Upper lobe of right lung (tissue), 1 donor: ENCODE data around the gene PTPRN2. TPM values are rescaled to one million over a fixed set of nuclear protein-coding genes. Genes with fewer than 3 reads are reported as not detected.

Source experiments
- ATAC-seq: fragments of 200-7000 bp; cut with Tn5 transposase; one replicate; pipeline ENCODE4 v1.9.1; 2020; ENCODE audit warnings: mild to moderate bottlenecking, moderate library complexity
- DNase-seq: peaks from one replicate; pipeline ENCODE4 v3.0.0-alpha.2; 2020
- H3K27ac ChIP-seq: fragments of 200-600 bp; one replicate; pipeline ENCODE4 v1.8.0; 2022
- H3K27me3 ChIP-seq: fragments of 200-600 bp; one replicate; pipeline ENCODE4 v1.8.0; 2022; ENCODE audit warnings: mild to moderate bottlenecking
- H3K36me3 ChIP-seq: fragments of 200-600 bp; one replicate; pipeline ENCODE4 v1.8.0; 2022
- H3K4me1 ChIP-seq: fragments of 200-600 bp; one replicate; pipeline ENCODE4 v1.8.0; 2022
- H3K4me3 ChIP-seq: fragments of 200-600 bp; one replicate; pipeline ENCODE4 v1.8.0; 2022; ENCODE audit warnings: mild to moderate bottlenecking
- H3K9me3 ChIP-seq: fragments of 200-600 bp; one replicate; pipeline ENCODE4 v1.8.0; 2022
- CTCF ChIP-seq: fragments of 200-600 bp; IDR thresholded peaks from one replicate; pipeline ENCODE4 v1.8.0; 2022; ENCODE audit warnings: antibody characterized with exemption
- intact Hi-C: fragments of 100-400 bp; cut with DNase I; formaldehyde crosslinking; loops from one replicate; pipeline ENCODE4 v1.11.0; 2022
- total RNA-seq: library from RNA; stranded (reverse); fragmentation: NEBNext Ultra II Directional; extraction: Animal tissue kit (Norgen Biotek cat#: 25700); gene quantifications from one replicate; pipeline ENCODE4 v1.2.1, GENCODE V29; 2021
- donor health status: DM: no; HTN: yes; CAD: no; lungs with severe emphysema.

Gene PTPRN2
- total RNA-seq, 1 donor from 2014 or later: 4.9 TPM

GRCh38 chr7:158263964-158264748, 323.5 kb downstream of the PTPRN2 start:
- no peak for ATAC-seq
- Histone ChIP-seq H3K9me3 (no peaks in the 10 kb centered on the region), H3K27me3 (no peaks in the 10 kb centered on the region), H3K4me1 (no peaks in the 10 kb centered on the region), H3K27ac (no peak overlapping the region), H3K36me3 (no peaks in the 10 kb centered on the region), H3K4me3 (no peak overlapping the region)
- no peak for TF ChIP-seq CTCF
- intact Hi-C loops: no loop called here
- peak; percentile 40 for DNase-seq

GRCh38 chr7:158263110-158263963, 324.3 kb downstream of the PTPRN2 start:
- no peak overlapping the region for H3K27ac ChIP-seq
- ATAC-seq: no peak
- H3K4me1 ChIP-seq: no peaks in the 10 kb centered on the region
- intact Hi-C loops: no loop called here
- no peak overlapping the region for H3K4me3 ChIP-seq
- no peaks in the 10 kb centered on the region for H3K36me3 ChIP-seq
- H3K27me3 ChIP-seq: no peaks in the 10 kb centered on the region
- peak; percentile 47 for DNase-seq
- no peak for TF ChIP-seq CTCF
- H3K9me3 ChIP-seq: no peaks in the 10 kb centered on the region

- no peak for DNase-seq
- Histone ChIP-seq H3K27me3 (no peaks in the 10 kb centered on the region), H3K27ac (no peak overlapping the region), H3K36me3 (no peaks in the 10 kb centered on the region), H3K4me1 (no peaks in the 10 kb centered on the region), H3K4me3 (no peak overlapping the region), H3K9me3 (no peaks in the 10 kb centered on the region)
- ATAC-seq: no peak
- intact Hi-C loops: no loop called here
- TF ChIP-seq CTCF: no peak
These were observed 325.1 kb downstream of the PTPRN2 start for GRCh38 chr7:158262284-158263109.

- ATAC-seq (no peak), DNase-seq (no peak)
- intact Hi-C loops: no loop called here
- H3K36me3 ChIP-seq: no peaks in the 10 kb centered on the region
- H3K27ac ChIP-seq: no peak overlapping the region
- no peaks in the 10 kb centered on the region for H3K9me3 ChIP-seq
- TF ChIP-seq CTCF: no peak
- H3K4me1 ChIP-seq: no peaks in the 10 kb centered on the region
- no peak overlapping the region for H3K4me3 ChIP-seq
- no peaks in the 10 kb centered on the region for H3K27me3 ChIP-seq
These were observed 326.0 kb downstream of the PTPRN2 start for GRCh38 chr7:158261362-158262235.
